Left cardiac atrium (tissue), 4 donors: ENCODE measurements around the gene RIMBP2. TPM values are rescaled to one million over a fixed set of nuclear protein-coding genes. Genes with fewer than 3 reads are reported as not detected.

Experiments used
- ATAC-seq, 2 donors: fragments of 200-7000 bp; cut with Tn5 transposase; one replicate each; pipeline ENCODE4 v1.9.1; 2020; ENCODE audit warnings: mild to moderate bottlenecking in 2 of 2, moderate library complexity in 2 of 2
- DNase-seq: peaks from one replicate; pipeline ENCODE4 v3.0.0-alpha.2; 2020
- intact Hi-C, 2 donors: fragments of 100-400 bp; cut with DNase I; formaldehyde crosslinking; loops; one replicate each; pipeline versions ENCODE4 v1.14.1 to v1.15.1; 2022 to 2023
- total RNA-seq, 2 donors: library from RNA; stranded (reverse); fragmentation: NEBNext Ultra II Directional; extraction: Animal tissue kit (Norgen Biotek cat#: 25700); gene quantifications; one replicate each; pipeline ENCODE4 v1.2.1, GENCODE V29; 2021
- donor health status: DM: no; HTN: yes; CAD: no.
- donor health status: DM: no; HTN: yes; CAD: no; lungs with severe emphysema.
- donor health status: DM: yes; HTN: yes; CAD: no.
- donor health status: Dilated cardiomyopathy.

Gene RIMBP2
- total RNA-seq, 2 donors from 2014 or later = 0.31 to 0.44 TPM

DNA sequence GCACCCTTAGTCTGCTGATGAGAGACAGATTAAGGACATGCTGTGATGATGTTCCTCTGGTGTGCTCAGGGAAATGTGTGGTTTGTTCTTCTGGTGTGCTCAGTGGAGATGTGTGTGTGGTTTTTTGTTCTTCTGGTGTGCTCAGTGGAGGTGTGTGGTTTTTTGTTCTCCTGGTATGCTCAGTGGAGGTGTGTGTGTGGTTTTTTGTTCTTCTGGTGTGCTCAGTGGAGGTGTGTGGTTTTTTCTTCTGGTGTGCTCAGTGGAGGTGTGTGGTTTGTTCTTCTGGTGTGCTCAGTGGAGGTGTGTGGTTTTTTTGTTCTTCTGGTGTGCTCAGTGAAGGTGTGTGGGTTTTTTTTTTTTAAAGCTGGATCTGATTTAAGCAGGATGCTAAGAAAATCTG lies 363.0 kb downstream of the RIMBP2 start:
- no peak for DNase-seq
- intact Hi-C loops = no loop called here
- ATAC-seq = no peak

DNA sequence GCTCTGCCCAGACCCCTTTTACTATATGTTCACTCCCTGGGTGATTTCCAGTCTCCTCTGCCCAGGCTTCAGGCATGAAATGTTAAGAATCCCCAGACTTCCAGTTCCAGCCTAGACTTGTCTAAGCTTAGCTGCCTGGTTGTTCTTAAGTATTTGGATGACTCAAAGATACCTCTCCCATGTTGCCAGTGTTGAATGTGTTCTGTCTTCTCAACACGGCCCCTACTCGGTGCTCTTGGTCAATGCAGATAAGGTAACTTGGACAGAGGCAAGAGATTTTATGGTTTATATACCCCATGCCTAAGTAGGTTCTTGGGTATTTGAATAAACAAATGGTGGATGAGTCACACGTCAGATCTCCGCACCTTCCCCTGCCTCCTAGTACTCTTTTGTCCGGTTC lies 364.8 kb downstream of the RIMBP2 start:
- ATAC-seq = no peak

DNA sequence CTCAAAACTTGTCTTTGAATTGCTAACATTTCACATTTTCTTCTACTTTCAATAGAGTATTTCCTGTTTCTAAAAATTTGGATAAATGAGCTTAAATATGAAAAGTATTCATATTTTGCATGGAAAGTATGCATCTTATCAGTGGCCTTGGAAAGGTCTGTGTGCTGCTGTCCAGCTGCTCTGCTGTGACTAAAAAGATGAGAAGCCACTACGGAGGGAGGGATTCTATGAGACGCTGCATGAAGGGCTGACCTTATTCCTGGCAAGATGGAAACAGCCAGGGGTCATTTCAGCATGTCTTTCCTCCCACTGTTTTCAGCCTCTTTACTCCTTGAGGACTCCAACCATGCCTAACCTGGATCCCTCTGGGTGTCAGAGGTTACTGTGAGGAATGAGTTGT lies 365.4 kb downstream of the RIMBP2 start:
- DNase-seq (no peak), ATAC-seq (no peak)
- intact Hi-C loops = no loop called here

More for the DNA sequence above, 364.8 kb downstream of the RIMBP2 start:
- intact Hi-C loops = no loop called here
- DNase-seq = no peak

DNA sequence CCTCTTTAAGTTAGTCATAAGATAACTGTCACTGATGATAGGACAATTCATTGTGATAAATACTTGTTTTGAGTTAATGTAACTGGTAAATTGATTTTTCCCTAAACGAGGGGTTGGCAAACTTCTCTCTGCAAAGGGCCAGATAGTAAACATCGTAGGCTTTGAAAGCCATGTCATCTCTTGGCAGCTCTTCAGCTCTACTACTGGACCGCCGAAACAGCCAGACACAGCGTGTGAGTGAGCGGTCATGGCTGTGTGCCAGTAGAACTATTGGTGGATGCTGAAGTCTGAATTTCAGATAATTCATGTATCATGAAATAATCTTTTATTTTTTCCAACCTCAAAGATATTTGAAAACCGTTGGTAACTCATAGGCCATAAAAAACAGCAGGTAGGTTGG lies 368.5 kb downstream of the RIMBP2 start:
- DNase-seq = no peak
- intact Hi-C loops = no loop called here
- ATAC-seq = no peak

Other genes starting within 250 kb of the RIMBP2 start
- 10 to 100 TPM; 19.1 to 34.4 TPM for gene STX2, start 123.0 kb upstream of the RIMBP2 start, total RNA-seq
- gene RAN, start 155.8 kb upstream of the RIMBP2 start, total RNA-seq = 100 to 1,000 TPM; 306 to 467 TPM
- 100 to 1,000 TPM; 143 to 254 TPM for gene ADGRD1, start 237.6 kb upstream of the RIMBP2 start, total RNA-seq